ENCODE data around the gene AQP6.
"Not testable (repeated sequence)": the region's sequence is repeated elsewhere in the genome, so short reads cannot be mapped to it uniquely, and the experiment has no call there.

DNA sequence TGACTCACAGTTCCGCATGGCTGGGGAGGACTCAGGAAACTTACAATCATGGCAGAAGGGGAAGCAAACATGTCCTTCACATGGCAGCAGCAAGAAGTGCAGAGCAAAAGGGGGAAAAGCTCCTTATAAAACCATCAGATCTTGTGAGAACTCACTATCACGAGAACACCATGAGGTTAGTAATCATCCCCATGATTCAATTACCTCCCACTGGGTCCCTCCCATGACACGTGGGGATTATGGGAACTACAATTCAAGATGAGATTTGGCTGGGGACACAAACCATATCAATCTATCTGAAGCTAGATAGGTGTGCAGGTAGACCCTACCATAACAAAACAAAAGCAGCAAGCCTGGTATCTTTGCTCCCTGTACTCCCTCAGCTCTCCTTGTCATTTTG is 13.7 kb downstream of the AQP6 start:
- TF ChIP-seq ESRRG (CRISPR knock-in tag; IDR thresholded peaks at IDR 0.05); ZNF565 (CRISPR knock-in tag; conservative IDR thresholded peaks at IDR 0.05; ENCODE audit: low read depth); BACH2 (CRISPR knock-in tag; IDR thresholded peaks at IDR 0.05; ENCODE audit: borderline replicate concordance); SNAI2 (CRISPR knock-in tag; IDR thresholded peaks at IDR 0.05); ZNF8 (CRISPR knock-in tag; IDR thresholded peaks at IDR 0.05): not testable (repeated sequence)
- TF ChIP-seq, protein P1, sequence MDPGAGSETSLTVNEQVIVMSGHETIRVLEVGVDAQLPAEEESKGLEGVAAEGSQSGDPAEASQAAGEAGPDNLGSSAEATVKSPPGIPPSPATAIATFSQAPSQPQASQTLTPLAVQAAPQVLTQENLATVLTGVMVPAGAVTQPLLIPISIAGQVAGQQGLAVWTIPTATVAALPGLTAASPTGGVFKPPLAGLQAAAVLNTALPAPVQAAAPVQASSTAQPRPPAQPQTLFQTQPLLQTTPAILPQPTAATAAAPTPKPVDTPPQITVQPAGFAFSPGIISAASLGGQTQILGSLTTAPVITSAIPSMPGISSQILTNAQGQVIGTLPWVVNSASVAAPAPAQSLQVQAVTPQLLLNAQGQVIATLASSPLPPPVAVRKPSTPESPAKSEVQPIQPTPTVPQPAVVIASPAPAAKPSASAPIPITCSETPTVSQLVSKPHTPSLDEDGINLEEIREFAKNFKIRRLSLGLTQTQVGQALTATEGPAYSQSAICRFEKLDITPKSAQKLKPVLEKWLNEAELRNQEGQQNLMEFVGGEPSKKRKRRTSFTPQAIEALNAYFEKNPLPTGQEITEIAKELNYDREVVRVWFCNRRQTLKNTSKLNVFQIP (CRISPR knock-in tag; IDR thresholded peaks at IDR 0.05; ENCODE audit: borderline replicate concordance, low read depth) = not testable (repeated sequence)
